HepG2 (cell line): ENCODE measurements around the gene GLYAT. TPM values are rescaled to one million over a fixed set of nuclear protein-coding genes. Genes with fewer than 3 reads are reported as not detected.

Source experiments
- EHMT2 ChIP-seq: fragments of 200-600 bp; sonication (generic); IDR thresholded peaks from 2 replicates; pipeline ENCODE4 v1.7.0; 2017; ENCODE audit warnings: antibody characterized with exemption, low read depth, low read length, borderline replicate concordance
- FOXK1 ChIP-seq: sonication (generic); formaldehyde crosslinking; IDR thresholded peaks from 2 replicates; pipeline ENCODE4 v1.4.0; 2020; ENCODE audit warnings: low read depth, missing genetic modification reagents, borderline replicate concordance
- GABPB1 ChIP-seq: IDR thresholded peaks from 2 replicates; pipeline ENCODE4 v1.6.1; 2016; ENCODE audit warnings: mild to moderate bottlenecking, missing genetic modification reagents, moderate library complexity, missing compliant biosample characterization
- HNRNPUL1 ChIP-seq: fragments of 200-400 bp; formaldehyde crosslinking; IDR thresholded peaks from 2 replicates; pipeline ENCODE4 v1.6.1; 2017; ENCODE audit warnings: low read depth, mild to moderate bottlenecking, low read length, moderate library complexity
- IRF2 ChIP-seq: IDR thresholded peaks from 2 replicates; pipeline ENCODE4 v1.6.1; 2018; ENCODE audit warnings: missing genetic modification reagents, missing compliant biosample characterization
- MBD4 ChIP-seq: IDR thresholded peaks from 2 replicates; pipeline ENCODE4 v1.6.1; 2012; ENCODE audit warnings: low read length, inconsistent platforms, borderline replicate concordance
- MIER2 ChIP-seq: IDR thresholded peaks from 2 replicates; pipeline ENCODE4 v1.6.1; 2016; ENCODE audit warnings: missing biosample characterization, missing genetic modification reagents
- MIXL1 ChIP-seq: IDR thresholded peaks from 2 replicates; pipeline ENCODE4 v1.6.1; 2016
- PAX8 ChIP-seq: sonication (generic); formaldehyde crosslinking; IDR thresholded peaks from 2 replicates; pipeline ENCODE4 v1.8.0; 2022; ENCODE audit warnings: mild to moderate bottlenecking, missing genetic modification reagents, borderline replicate concordance
- PRMT3 ChIP-seq: sonication (generic); formaldehyde crosslinking; IDR thresholded peaks from 2 replicates; pipeline ENCODE4 v1.8.1; 2022; ENCODE audit warnings: low read depth, mild to moderate bottlenecking, moderate library complexity, missing genetic modification reagents, borderline replicate concordance
- ZBTB37 ChIP-seq: sonication (generic); formaldehyde crosslinking; IDR thresholded peaks from 2 replicates; pipeline ENCODE4 v1.4.0; 2020; ENCODE audit warnings: mild to moderate bottlenecking, missing genetic modification reagents
- ZFP1 ChIP-seq: IDR thresholded peaks from 2 replicates; pipeline ENCODE4 v1.6.1; 2016
- ZKSCAN8 ChIP-seq: IDR thresholded peaks from 2 replicates; pipeline ENCODE4 v1.6.1; 2016; ENCODE audit warnings: borderline replicate concordance, missing genetic modification reagents, missing compliant biosample characterization
- ZNF20 ChIP-seq: sonication (generic); formaldehyde crosslinking; IDR thresholded peaks from 2 replicates; pipeline ENCODE4 v1.4.0; 2020; ENCODE audit warnings: mild to moderate bottlenecking, moderate library complexity, missing genetic modification reagents
- ZNF205 ChIP-seq: IDR thresholded peaks from 2 replicates; pipeline ENCODE4 v1.6.1; 2018; ENCODE audit warnings: missing biosample characterization, missing genetic modification reagents
- ZNF292 ChIP-seq: sonication (generic); formaldehyde crosslinking; IDR thresholded peaks from 2 replicates; pipeline ENCODE4 v1.8.1; 2022; ENCODE audit warnings: mild to moderate bottlenecking, low read depth, missing genetic modification reagents, borderline replicate concordance
- ZNF343 ChIP-seq: sonication (generic); formaldehyde crosslinking; IDR thresholded peaks from 2 replicates; pipeline ENCODE4 v1.4.0; 2020; ENCODE audit warnings: mild to moderate bottlenecking, missing genetic modification reagents
- ZNF431 ChIP-seq: sonication (generic); formaldehyde crosslinking; IDR thresholded peaks from 2 replicates; pipeline ENCODE4 v1.9.0; 2022; ENCODE audit warnings: missing genetic modification reagents, low read depth, mild to moderate bottlenecking, borderline replicate concordance
- ZNF598 ChIP-seq: sonication (generic); formaldehyde crosslinking; IDR thresholded peaks from 2 replicates; pipeline ENCODE4 v1.5.1; 2020; ENCODE audit warnings: mild to moderate bottlenecking, missing genetic modification reagents, borderline replicate concordance
- ZNF83 ChIP-seq: sonication (generic); formaldehyde crosslinking; IDR thresholded peaks from 2 replicates; pipeline ENCODE4 v1.4.0; 2020; ENCODE audit warnings: missing genetic modification reagents, mild to moderate bottlenecking, borderline replicate concordance
- ZZZ3 ChIP-seq: sonication (generic); formaldehyde crosslinking; IDR thresholded peaks from 2 replicates; pipeline ENCODE4 v1.4.0; 2020; ENCODE audit warnings: missing genetic modification reagents, mild to moderate bottlenecking, borderline replicate concordance
- polyA plus RNA-seq, 8 experiments: library from polyadenylated mRNA; depleted of rRNA in 3 of 8; stranded (reverse) in 7 of 8; unstranded in 1 of 8; fragments of >200 nt; fragmentation: Illumina TruSeq in 4 of 8; extraction: Trizol in 4 of 8; gene quantifications; 2 replicates each; pipeline versions ENCODE4 v1.2.1 to v1.2.3, GENCODE V29; 2011 to 2016; ENCODE audit warnings: low read depth in 4 of 8, missing spikeins in 1 of 8, mixed read lengths in 1 of 8; ENCODE audit not compliant: insufficient read depth in 1 of 8
- total RNA-seq, 5 experiments: library from RNA; depleted of rRNA; stranded (reverse); fragments of >200 nt; fragmentation: Illumina TruSeq; extraction: Trizol; gene quantifications; 2 replicates each; pipeline ENCODE4 v1.2.3, GENCODE V29; 2016; ENCODE audit warnings: low read depth in 1 of 5
- TF ChIP-seq, protein P1 (sequence below): sonication (generic); formaldehyde crosslinking; IDR thresholded peaks from 2 replicates; pipeline ENCODE4 v1.5.0; 2020; ENCODE audit warnings: missing genetic modification reagents
- TF ChIP-seq, protein P2 (sequence below): sonication (generic); formaldehyde crosslinking; IDR thresholded peaks from 2 replicates; pipeline ENCODE4 v1.4.0; 2020; ENCODE audit warnings: missing genetic modification reagents, borderline replicate concordance

GLYAT gene
- total and polyA plus RNA-seq, 2 of the 13 experiments (the other 11 are each of a cell fraction or from before 2014, with no cell fraction given) = not detected

- TF ChIP-seq, protein P1, sequence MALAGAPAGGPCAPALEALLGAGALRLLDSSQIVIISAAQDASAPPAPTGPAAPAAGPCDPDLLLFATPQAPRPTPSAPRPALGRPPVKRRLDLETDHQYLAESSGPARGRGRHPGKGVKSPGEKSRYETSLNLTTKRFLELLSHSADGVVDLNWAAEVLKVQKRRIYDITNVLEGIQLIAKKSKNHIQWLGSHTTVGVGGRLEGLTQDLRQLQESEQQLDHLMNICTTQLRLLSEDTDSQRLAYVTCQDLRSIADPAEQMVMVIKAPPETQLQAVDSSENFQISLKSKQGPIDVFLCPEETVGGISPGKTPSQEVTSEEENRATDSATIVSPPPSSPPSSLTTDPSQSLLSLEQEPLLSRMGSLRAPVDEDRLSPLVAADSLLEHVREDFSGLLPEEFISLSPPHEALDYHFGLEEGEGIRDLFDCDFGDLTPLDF (CRISPR knock-in tag) = no peak
- TF ChIP-seq MIER2 (CRISPR knock-in tag) = no peak
- no peak for TF ChIP-seq GABPB1 (CRISPR knock-in tag)
- no peak for TF ChIP-seq ZNF343 (CRISPR knock-in tag)
- TF ChIP-seq FOXK1 (CRISPR knock-in tag) = peak; percentile 28; the same call in 1 of the 2 replicates
- TF ChIP-seq ZNF83 (CRISPR knock-in tag) = no peak
- no peak for TF ChIP-seq ZNF598 (CRISPR knock-in tag)
- TF ChIP-seq, protein P2, sequence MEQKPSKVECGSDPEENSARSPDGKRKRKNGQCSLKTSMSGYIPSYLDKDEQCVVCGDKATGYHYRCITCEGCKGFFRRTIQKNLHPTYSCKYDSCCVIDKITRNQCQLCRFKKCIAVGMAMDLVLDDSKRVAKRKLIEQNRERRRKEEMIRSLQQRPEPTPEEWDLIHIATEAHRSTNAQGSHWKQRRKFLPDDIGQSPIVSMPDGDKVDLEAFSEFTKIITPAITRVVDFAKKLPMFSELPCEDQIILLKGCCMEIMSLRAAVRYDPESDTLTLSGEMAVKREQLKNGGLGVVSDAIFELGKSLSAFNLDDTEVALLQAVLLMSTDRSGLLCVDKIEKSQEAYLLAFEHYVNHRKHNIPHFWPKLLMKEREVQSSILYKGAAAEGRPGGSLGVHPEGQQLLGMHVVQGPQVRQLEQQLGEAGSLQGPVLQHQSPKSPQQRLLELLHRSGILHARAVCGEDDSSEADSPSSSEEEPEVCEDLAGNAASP = peak; percentile 31; the same call in 1 of the 2 replicates
- peak; percentile 39; the same call in 1 of the 2 replicates for TF ChIP-seq ZNF292
- TF ChIP-seq IRF2 = peak; percentile 72; the same call in 1 of the 2 replicates
- peak; percentile 65; the same call in 1 of the 2 replicates for TF ChIP-seq ZKSCAN8
- TF ChIP-seq ZNF20 (CRISPR knock-in tag) = no peak
- TF ChIP-seq MIXL1 (CRISPR knock-in tag) = peak; percentile 90
- TF ChIP-seq MBD4 = no peak
- TF ChIP-seq EHMT2 = peak; percentile 84; the same call in 1 of the 2 replicates
- peak; percentile 65; the same call in 1 of the 2 replicates for TF ChIP-seq ZFP1 (CRISPR knock-in tag)
- TF ChIP-seq ZZZ3 (CRISPR knock-in tag) = no peak
- no peak for TF ChIP-seq PAX8 (CRISPR knock-in tag)
- no peak for TF ChIP-seq PRMT3 (CRISPR knock-in tag)
- no peak for TF ChIP-seq ZNF205 (CRISPR knock-in tag)
- peak; percentile 95 for TF ChIP-seq HNRNPUL1
- no peak for TF ChIP-seq ZNF431 (CRISPR knock-in tag)
- peak; percentile 81 for TF ChIP-seq ZBTB37
These were observed 30.8 kb upstream of the GLYAT start (continued) for GRCh38 chr11:58762284-58763119.
